Breast epithelium (tissue), 4 donors: ENCODE measurements around the gene RAB22A. TPM values are rescaled to one million over a fixed set of nuclear protein-coding genes. Genes with fewer than 3 reads are reported as not detected.
A peak's percentile ranks its signal among the peaks of the same experiment; 100 is the strongest.

Experiments used
- DNase-seq, 2 donors: peaks; one replicate each; pipeline ENCODE4 v3.0.0-alpha.2; 2019; ENCODE audit warnings: low spot score in 2 of 2
- H3K27ac ChIP-seq, 2 donors: fragments of 200-600 bp; sonication (generic) in 1 of 2; one replicate each; pipeline ENCODE4 v1.5.1; 2016 to 2019; ENCODE audit warnings: mild to moderate bottlenecking in 1 of 2
- H3K27me3 ChIP-seq, 2 donors: fragments of 200-600 bp; sonication (generic) in 1 of 2; one replicate each; pipeline versions ENCODE4 v1.5.1 to v1.6.0; 2017 to 2019; ENCODE audit warnings: control low read depth in 1 of 2, mild to moderate bottlenecking in 1 of 2
- H3K36me3 ChIP-seq: fragments of 200-600 bp; one replicate; pipeline ENCODE4 v1.5.1; 2019
- H3K4me1 ChIP-seq, 2 donors: fragments of 200-600 bp; sonication (generic); one replicate each; pipeline ENCODE4 v1.5.1; 2016 to 2019; ENCODE audit warnings: control low read depth in 1 of 2
- H3K4me3 ChIP-seq, 3 donors: fragments of 200-600 bp; sonication (generic); 1 replicate in 2 of 3; 2 replicates in 1 of 3; pipeline ENCODE4 v1.5.1; 2016 to 2019; ENCODE audit warnings: mild to moderate bottlenecking in 3 of 3, moderate library complexity in 2 of 3
- H3K9me3 ChIP-seq, 2 donors: fragments of 200-600 bp; sonication (generic) in 1 of 2; one replicate each; pipeline ENCODE4 v1.5.1; 2016 to 2019; ENCODE audit warnings: control low read depth in 1 of 2
- POLR2A ChIP-seq: fragments of 450-650 bp; IDR thresholded peaks from one replicate; pipeline ENCODE4 v1.6.1; 2016; ENCODE audit warnings: antibody characterized with exemption, mild to moderate bottlenecking, moderate library complexity
- POLR2AphosphoS5 ChIP-seq, 3 donors: sonication (generic); formaldehyde crosslinking; IDR thresholded peaks; one replicate each; pipeline ENCODE4 v1.6.1; 2017; ENCODE audit warnings: antibody characterized with exemption in 3 of 3
- intact Hi-C: fragments of 100-400 bp; cut with DNase I; formaldehyde crosslinking; loops from one replicate; pipeline ENCODE4 v1.15.1; 2023; ENCODE audit warnings: low total_unique reads
- total RNA-seq, 3 donors: library from RNA; depleted of rRNA; stranded (reverse); fragments of >200 nt; gene quantifications; one replicate each; pipeline ENCODE4 v1.1.0, GENCODE V29; 2016
- TF ChIP-seq, protein P1 (sequence below), 3 donors: fragments of 450-650 bp; IDR thresholded peaks; one replicate each; pipeline ENCODE4 v1.5.1; 2016 to 2017; ENCODE audit warnings: antibody characterized with exemption in 3 of 3, mild to moderate bottlenecking in 3 of 3, moderate library complexity in 3 of 3

Gene RAB22A
- total RNA-seq, 3 donors from 2014 or later = 17.7 to 22.4 (median 22.2) TPM

GRCh38 chr20:58294497-58295455 is 14.7 kb upstream of the RAB22A start:
- no peak for DNase-seq
- no peaks in the 10 kb centered on the region for H3K9me3 ChIP-seq
- intact Hi-C loops = loop anchor here (5.0 kb wide), 1 partner anchor 577 kb away; no protein-coding TSS in a partner anchor
- peak overlapping the region in 1 of 2 donors; percentile 3 for H3K27ac ChIP-seq
- H3K36me3 ChIP-seq = no peaks in the 10 kb centered on the region
- H3K27me3 ChIP-seq = no peaks in the 10 kb centered on the region
- no peak overlapping the region for H3K4me3 ChIP-seq
- no peak for TF ChIP-seq POLR2A
- TF ChIP-seq, protein P1, sequence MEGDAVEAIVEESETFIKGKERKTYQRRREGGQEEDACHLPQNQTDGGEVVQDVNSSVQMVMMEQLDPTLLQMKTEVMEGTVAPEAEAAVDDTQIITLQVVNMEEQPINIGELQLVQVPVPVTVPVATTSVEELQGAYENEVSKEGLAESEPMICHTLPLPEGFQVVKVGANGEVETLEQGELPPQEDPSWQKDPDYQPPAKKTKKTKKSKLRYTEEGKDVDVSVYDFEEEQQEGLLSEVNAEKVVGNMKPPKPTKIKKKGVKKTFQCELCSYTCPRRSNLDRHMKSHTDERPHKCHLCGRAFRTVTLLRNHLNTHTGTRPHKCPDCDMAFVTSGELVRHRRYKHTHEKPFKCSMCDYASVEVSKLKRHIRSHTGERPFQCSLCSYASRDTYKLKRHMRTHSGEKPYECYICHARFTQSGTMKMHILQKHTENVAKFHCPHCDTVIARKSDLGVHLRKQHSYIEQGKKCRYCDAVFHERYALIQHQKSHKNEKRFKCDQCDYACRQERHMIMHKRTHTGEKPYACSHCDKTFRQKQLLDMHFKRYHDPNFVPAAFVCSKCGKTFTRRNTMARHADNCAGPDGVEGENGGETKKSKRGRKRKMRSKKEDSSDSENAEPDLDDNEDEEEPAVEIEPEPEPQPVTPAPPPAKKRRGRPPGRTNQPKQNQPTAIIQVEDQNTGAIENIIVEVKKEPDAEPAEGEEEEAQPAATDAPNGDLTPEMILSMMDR (IDR thresholded peaks at IDR 0.05) = no peak
- TF ChIP-seq POLR2AphosphoS5 (IDR thresholded peaks at IDR 0.05) = no peak
- no peaks in the 10 kb centered on the region for H3K4me1 ChIP-seq

GRCh38 chr20:58296051-58296837 is 13.3 kb upstream of the RAB22A start:
- H3K9me3 ChIP-seq = no peaks in the 10 kb centered on the region
- intact Hi-C loops = no loop called here
- H3K27me3 ChIP-seq = no peaks in the 10 kb centered on the region
- no peaks in the 10 kb centered on the region for H3K4me1 ChIP-seq
- H3K4me3 ChIP-seq = no peak overlapping the region
- no peaks in the 10 kb centered on the region for H3K36me3 ChIP-seq
- DNase-seq = no peak
- TF ChIP-seq POLR2A = no peak
- H3K27ac ChIP-seq = no peak overlapping the region

DNA sequence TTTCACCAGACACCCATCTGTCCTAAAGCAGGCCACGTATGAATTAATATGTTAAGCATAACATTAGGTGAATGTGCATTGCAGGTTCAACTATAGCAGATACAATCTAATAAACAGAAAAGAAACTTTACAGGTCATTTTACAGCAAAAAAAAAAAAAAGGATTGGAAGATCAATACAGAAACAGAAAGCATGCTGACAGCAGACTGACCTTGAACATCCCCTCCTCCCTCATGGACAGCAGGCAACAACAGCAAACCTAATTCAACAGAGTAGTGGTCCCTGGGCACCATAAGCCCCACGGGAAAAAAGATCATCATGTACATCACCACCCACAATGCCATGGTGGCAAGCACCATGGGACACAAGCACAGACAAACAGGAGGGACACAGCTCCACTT is 12.1 kb upstream of the RAB22A start:
- Histone ChIP-seq H3K27ac (no peak overlapping the region), H3K4me3 (no peak overlapping the region), H3K9me3 (no peaks in the 10 kb centered on the region), H3K27me3 (no peaks in the 10 kb centered on the region), H3K4me1 (no peaks in the 10 kb centered on the region), H3K36me3 (no peaks in the 10 kb centered on the region)
- intact Hi-C loops = no loop called here
- no peak for DNase-seq
- no peak for TF ChIP-seq POLR2AphosphoS5 (IDR thresholded peaks at IDR 0.05)
- TF ChIP-seq, protein P1 (IDR thresholded peaks at IDR 0.05) = no peak
- no peak for TF ChIP-seq POLR2A

DNA sequence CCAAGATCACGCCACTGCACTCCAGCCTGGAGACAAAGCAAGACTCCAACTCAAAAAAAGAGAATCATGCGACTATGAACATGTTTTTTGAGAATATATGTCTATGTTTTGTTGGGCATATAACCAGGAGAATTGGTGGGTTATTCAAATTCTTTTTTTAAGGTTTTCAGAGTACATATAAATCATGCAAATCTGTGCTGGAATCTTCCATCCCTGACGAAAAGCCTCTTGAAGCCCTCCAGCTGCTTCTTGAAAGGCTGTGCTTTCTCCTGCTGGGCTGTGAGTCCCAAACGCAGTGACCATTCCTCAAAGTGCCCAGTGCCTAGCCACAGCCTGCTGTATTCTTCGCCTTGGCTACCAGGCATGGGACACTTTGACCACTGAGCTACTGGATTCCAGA is 9.2 kb upstream of the RAB22A start:
- no peak for DNase-seq
- Histone ChIP-seq H3K27ac (no peak overlapping the region), H3K4me3 (no peak overlapping the region), H3K27me3 (no peaks in the 10 kb centered on the region), H3K9me3 (no peaks in the 10 kb centered on the region), H3K4me1 (no peaks in the 10 kb centered on the region), H3K36me3 (no peaks in the 10 kb centered on the region)
- TF ChIP-seq POLR2AphosphoS5 (IDR thresholded peaks at IDR 0.05) = no peak
- TF ChIP-seq, protein P1 (IDR thresholded peaks at IDR 0.05) = no peak
- no peak for TF ChIP-seq POLR2A
- intact Hi-C loops = no loop called here

DNA sequence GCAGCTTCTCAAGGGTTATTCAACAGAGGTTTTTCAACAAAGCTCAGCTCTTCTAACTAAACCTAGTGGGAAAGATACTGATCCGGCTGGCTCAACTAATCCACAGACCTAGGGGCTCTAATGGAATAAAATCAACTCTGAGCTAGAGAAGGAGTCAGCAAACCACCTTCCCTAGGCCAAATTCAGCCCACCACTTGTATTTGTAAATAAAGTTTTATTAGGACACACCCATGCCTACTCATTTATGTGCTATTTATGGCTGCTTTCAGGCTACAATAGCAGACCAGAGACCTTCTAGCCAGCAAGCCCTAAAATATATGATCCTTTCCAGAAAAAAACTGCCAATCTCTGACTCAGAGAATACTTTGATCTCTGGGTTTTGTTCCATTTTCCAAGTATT is 6.0 kb upstream of the RAB22A start:
- Histone ChIP-seq H3K27ac (no peak overlapping the region), H3K36me3 (no peaks in the 10 kb centered on the region), H3K9me3 (no peaks in the 10 kb centered on the region), H3K4me1 (no peaks in the 10 kb centered on the region), H3K27me3 (no peaks in the 10 kb centered on the region), H3K4me3 (no peak overlapping the region)
- intact Hi-C loops = no loop called here
- no peak for TF ChIP-seq POLR2A
- no peak for TF ChIP-seq POLR2AphosphoS5 (IDR thresholded peaks at IDR 0.05)
- TF ChIP-seq, protein P1 (IDR thresholded peaks at IDR 0.05) = no peak
- DNase-seq = no peak
